IMR-90 (cell line): ENCODE data around the gene RIPOR2. TPM values are rescaled to one million over a fixed set of nuclear protein-coding genes. Genes with fewer than 3 reads are reported as not detected.

Experiments
- ATAC-seq: fragments of 200-7000 bp; cut with Tn5 transposase; 2 replicates; pipeline ENCODE4 v1.9.1; 2020; ENCODE audit warnings: low read depth, mild to moderate bottlenecking, moderate library complexity
- BruUV-seq: library from RNA; stranded (reverse); fragments of 400-500 nt; replicated peaks from 2 replicates; lab custom pipeline; 2021; lab: Mats Ljungman, UMichigan
- CTCF ChIA-PET: fragments of 300-600 bp; formaldehyde crosslinking; extraction: SDS; loops from one replicate; lab custom pipeline; 2021; ENCODE audit warnings: antibody characterized with exemption; lab: Yijun Ruan, JAX
- POLR2A ChIA-PET: fragments of 300-600 bp; sonication (Branson Sonifier 250); formaldehyde crosslinking; loops from one replicate; lab custom pipeline; 2022; ENCODE audit warnings: antibody characterized with exemption; ENCODE audit not compliant: unreplicated experiment; lab: Charles Lee
- DNase-seq: peaks from one replicate; pipeline ENCODE4 v3.0.0; 2013
- H2AFZ ChIP-seq: replicated peaks from 2 replicates; pipeline ENCODE3; 2013; ENCODE audit warnings: low read length, mild to moderate bottlenecking; ENCODE audit not compliant: poor library complexity
- H2AK5ac ChIP-seq: 2 replicates; pipeline ENCODE4 v1.6.1; 2013; ENCODE audit warnings: low read depth, low read length, inconsistent platforms
- H2AK9ac ChIP-seq: replicated peaks from 2 replicates; pipeline ENCODE3; 2013; ENCODE audit warnings: mild to moderate bottlenecking, low read depth, low read length, moderate library complexity; ENCODE audit not compliant: poor library complexity
- H2BK120ac ChIP-seq: 2 replicates; pipeline ENCODE4 v1.6.1; 2013; ENCODE audit warnings: low read depth, low read length, inconsistent platforms
- H2BK15ac ChIP-seq: 3 replicates; pipeline ENCODE4 v1.6.1; 2013; ENCODE audit warnings: low read depth, low read length, inconsistent platforms
- H2BK20ac ChIP-seq: 2 replicates; pipeline ENCODE4 v1.6.1; 2013; ENCODE audit warnings: low read depth, mild to moderate bottlenecking, inconsistent platforms, low read length, moderate library complexity
- H2BK5ac ChIP-seq: 2 replicates; pipeline ENCODE4 v1.6.1; 2013; ENCODE audit warnings: mild to moderate bottlenecking, low read depth, low read length, inconsistent platforms; ENCODE audit not compliant: poor library complexity, severe bottlenecking
- H3K14ac ChIP-seq: replicated peaks from 2 replicates; pipeline ENCODE4 v1.6.1; 2013; ENCODE audit warnings: low read depth, low read length, inconsistent platforms
- H3K18ac ChIP-seq: 2 replicates; pipeline ENCODE4 v1.6.1; 2013; ENCODE audit warnings: low read depth, low read length, control low read depth
- H3K23ac ChIP-seq: 2 replicates; pipeline ENCODE4 v1.6.1; 2013; ENCODE audit warnings: low read depth, low read length, inconsistent platforms
- H3K27ac ChIP-seq: 2 replicates; pipeline ENCODE4 v1.5.1; 2013; ENCODE audit warnings: mild to moderate bottlenecking, control low read depth, low read length; ENCODE audit not compliant: insufficient read depth
- H3K27me3 ChIP-seq: 2 replicates; pipeline ENCODE4 v1.6.1; 2013; ENCODE audit warnings: low read length; ENCODE audit not compliant: control insufficient read depth, insufficient read depth
- H3K36me3 ChIP-seq: 2 replicates; pipeline ENCODE4 v1.6.1; 2013; ENCODE audit warnings: low read length, mixed read lengths; ENCODE audit not compliant: control insufficient read depth, insufficient read depth
- H3K4ac ChIP-seq: 2 replicates; pipeline ENCODE4 v1.6.1; 2013; ENCODE audit warnings: low read depth, low read length, inconsistent platforms
- H3K4me1 ChIP-seq: 2 replicates; pipeline ENCODE4 v1.6.1; 2013; ENCODE audit warnings: low read length, mixed read lengths; ENCODE audit not compliant: control insufficient read depth, insufficient read depth
- H3K4me2 ChIP-seq: 2 replicates; pipeline ENCODE4 v1.6.1; 2013; ENCODE audit warnings: low read depth, mild to moderate bottlenecking, control low read depth, low read length, moderate library complexity
- H3K4me3 ChIP-seq: 2 replicates; pipeline ENCODE4 v1.5.1; 2013; ENCODE audit warnings: low read depth, mild to moderate bottlenecking, control low read depth, low read length, moderate library complexity; ENCODE audit not compliant: insufficient read depth
- H3K56ac ChIP-seq: 2 replicates; pipeline ENCODE4 v1.6.1; 2013; ENCODE audit warnings: low read length, inconsistent platforms; ENCODE audit not compliant: insufficient read depth; ENCODE audit errors: extremely low read depth
- H3K79me1 ChIP-seq, 2 experiments: 2 replicates each; pipeline ENCODE4 v1.6.1; 2013; ENCODE audit warnings: low read length in 2 of 2, inconsistent platforms in 1 of 2, low read depth in 1 of 2
- H3K9ac ChIP-seq: 2 replicates; pipeline ENCODE4 v1.6.1; 2013; ENCODE audit warnings: low read depth, low read length, control low read depth
- H3K9me1 ChIP-seq: 2 replicates; pipeline ENCODE4 v1.6.1; 2013; ENCODE audit warnings: low read length, inconsistent platforms; ENCODE audit not compliant: insufficient read depth
- H3K9me3 ChIP-seq: 2 replicates; pipeline ENCODE4 v1.6.1; 2013; ENCODE audit warnings: low read length; ENCODE audit not compliant: control insufficient read depth, insufficient read depth
- H4K20me1 ChIP-seq: 2 replicates; pipeline ENCODE4 v1.6.1; 2013; ENCODE audit warnings: low read length, inconsistent platforms; ENCODE audit not compliant: insufficient read depth
- H4K5ac ChIP-seq: 2 replicates; pipeline ENCODE4 v1.6.1; 2013; ENCODE audit warnings: mild to moderate bottlenecking, low read depth, low read length, control low read depth
- H4K8ac ChIP-seq, 2 experiments: 2 replicates each; pipeline ENCODE4 v1.6.1; 2013; ENCODE audit warnings: low read depth in 2 of 2, low read length in 2 of 2, control low read depth in 1 of 2, inconsistent platforms in 1 of 2
- H4K91ac ChIP-seq: 2 replicates; pipeline ENCODE4 v1.6.1; 2013; ENCODE audit warnings: low read depth, low read length, inconsistent platforms; ENCODE audit not compliant: insufficient read depth
- BHLHE40 ChIP-seq: fragments of 150-350 bp; IDR thresholded peaks from 2 replicates; pipeline ENCODE4 v1.6.1; 2016; ENCODE audit warnings: mild to moderate bottlenecking, low read depth, low read length
- CEBPB ChIP-seq: IDR thresholded peaks from 2 replicates; pipeline ENCODE4 v1.6.1; 2012; ENCODE audit warnings: low read depth, low read length, improper control_type of control experiment
- CHD1 ChIP-seq: IDR thresholded peaks from 2 replicates; pipeline ENCODE4 v1.6.1; 2012; ENCODE audit warnings: low read depth, low read length, improper control_type of control experiment
- CTCF ChIP-seq: conservative IDR thresholded peaks from 2 replicates; pipeline ENCODE4 v1.5.1; 2012; ENCODE audit warnings: mild to moderate bottlenecking, low read depth, low read length, improper control_type of control experiment
- ELK1 ChIP-seq: fragments of 150-350 bp; IDR thresholded peaks from 2 replicates; pipeline ENCODE4 v1.6.1; 2016; ENCODE audit warnings: low read depth, mild to moderate bottlenecking, low read length, moderate library complexity, borderline replicate concordance
- FOS ChIP-seq: fragments of 150-350 bp; IDR thresholded peaks from 2 replicates; pipeline ENCODE4 v1.6.1; 2016; ENCODE audit warnings: low read depth, low read length
- MAFK ChIP-seq: IDR thresholded peaks from 2 replicates; pipeline ENCODE4 v1.6.1; 2012; ENCODE audit warnings: low read depth, low read length, improper control_type of control experiment
- MAZ ChIP-seq: IDR thresholded peaks from 2 replicates; pipeline ENCODE4 v1.6.1; 2012; ENCODE audit warnings: low read depth, mild to moderate bottlenecking, low read length, improper control_type of control experiment, moderate library complexity, borderline replicate concordance
- MXI1 ChIP-seq: IDR thresholded peaks from 2 replicates; pipeline ENCODE4 v1.6.1; 2012; ENCODE audit warnings: low read depth, mild to moderate bottlenecking, low read length, moderate library complexity, borderline replicate concordance
- NFE2L2 ChIP-seq: fragments of 150-350 bp; IDR thresholded peaks from 2 replicates; pipeline ENCODE4 v1.6.1; 2016; ENCODE audit warnings: low read depth, mild to moderate bottlenecking, low read length
- POLR2A ChIP-seq: IDR thresholded peaks from 2 replicates; pipeline ENCODE4 v1.6.1; 2012; ENCODE audit warnings: mild to moderate bottlenecking, low read depth, low read length
- RAD21 ChIP-seq: IDR thresholded peaks from 2 replicates; pipeline ENCODE4 v1.6.1; 2012; ENCODE audit warnings: low read length, improper control_type of control experiment
- RCOR1 ChIP-seq: IDR thresholded peaks from 2 replicates; pipeline ENCODE4 v1.6.1; 2012; ENCODE audit warnings: mild to moderate bottlenecking, low read length, improper control_type of control experiment; ENCODE audit not compliant: insufficient replicate concordance
- RFX5 ChIP-seq: IDR thresholded peaks from 2 replicates; pipeline ENCODE4 v1.8.0; 2012; ENCODE audit warnings: low read depth, mild to moderate bottlenecking, low read length, moderate library complexity
- SMC3 ChIP-seq: fragments of 150-350 bp; IDR thresholded peaks from 2 replicates; pipeline ENCODE4 v1.6.1; 2016; ENCODE audit warnings: low read depth, mild to moderate bottlenecking, antibody characterized with exemption, low read length, moderate library complexity
- WGBS, 2 experiments: methylation state at CpG; one replicate each; pipeline versions ENCODE4 v1.1.5 to v1.1.7; 2013; ENCODE audit warnings: missing lambda C conversion rate in 2 of 2; ENCODE audit not compliant: insufficient read length in 1 of 2; ENCODE audit errors: extremely low coverage in 2 of 2; 5-methylcytosine and 5-hydroxymethylcytosine counted together
- dilution Hi-C: fragments of 300-500 bp; cut with HindIII; formaldehyde crosslinking; loops from one replicate; pipeline ENCODE4 v1.14.3; 2018; ENCODE audit warnings: low sequenced_read_pairs; ENCODE audit not compliant: unreplicated experiment
- in situ Hi-C: fragments of 300-500 bp; cut with MboI; formaldehyde crosslinking; loops from 3 replicates; pipeline ENCODE4 v1.14.3; 2019; ENCODE audit warnings: low sequenced_read_pairs, inconsistent platforms, mixed read lengths
- intact Hi-C: fragments of 100-400 bp; cut with micrococcal nuclease; formaldehyde crosslinking; loops from 2 replicates; pipeline ENCODE4 v1.10.0; 2022
- polyA plus RNA-seq, 3 experiments: library from polyadenylated mRNA; depleted of rRNA; stranded (reverse); fragments of >200 nt; gene quantifications; 2 replicates each; pipeline ENCODE4 v1.2.3, GENCODE V29; 2012; ENCODE audit warnings: low replicate concordance in 1 of 3
- total RNA-seq: library from RNA; depleted of rRNA; stranded (reverse); fragments of >200 nt; gene quantifications from 2 replicates; pipeline ENCODE4 v1.2.3, GENCODE V29; 2012
- TF ChIP-seq, protein P1 (sequence below): fragments of 150-350 bp; IDR thresholded peaks from 2 replicates; pipeline ENCODE4 v1.6.1; 2017; ENCODE audit warnings: mild to moderate bottlenecking, antibody characterized with exemption, low read length, low read depth

RIPOR2 gene
- total and polyA plus RNA-seq, 2 of the 4 experiments (the other 2 are of a cell fraction) = 1.1 to 1.2 TPM

GRCh38 chr6:24856246-24856599 lies 79.5 kb downstream of the RIPOR2 start:
- DNase-seq (no peak), ATAC-seq (no peak)
- Histone ChIP-seq H3K4me3 (no peak overlapping the region), H3K4ac (no peak overlapping the region), H4K5ac (no peak overlapping the region), H3K9me1 (peaks cover 4% of the 10 kb centered on the region; the same call in 1 of the 2 replicates), H2AK5ac (no peak overlapping the region), H3K9ac (no peak overlapping the region), H3K9me3 (no peaks in the 10 kb centered on the region), H2BK15ac (no peak overlapping the region), H3K36me3 (peaks cover 25% of the 10 kb centered on the region), H2BK20ac (no peak overlapping the region), H3K27ac (no peak overlapping the region), H3K23ac (no peak overlapping the region), H3K79me1 (no peaks in the 10 kb centered on the region), H2AFZ (no peak overlapping the region), H3K27me3 (no peaks in the 10 kb centered on the region), H4K91ac (no peak overlapping the region), H3K14ac (no peak overlapping the region), H4K8ac (no peak overlapping the region), H3K4me2 (no peak overlapping the region), H3K18ac (no peak overlapping the region), H2BK120ac (no peak overlapping the region), H3K56ac (no peak overlapping the region), H2AK9ac (no peak overlapping the region), H4K20me1 (no peaks in the 10 kb centered on the region), H2BK5ac (no peak overlapping the region), H3K4me1 (no peaks in the 10 kb centered on the region; the same call in 1 of the 2 replicates)
- intact Hi-C loops = loop anchor here (1.0 to 10.0 kb wide), 6 partner anchors 55 to 746 kb away; partner anchors contain the start of gene C6orf62
- WGBS, 2 experiments = 66% methylated on average over 4 of the region's 5 CpGs; no CpG with 5 or more reads in 1 of the 2 experiments
- in situ Hi-C loops = loop anchor here (5.0 kb wide), 1 partner anchor 206 kb away; no protein-coding TSS in a partner anchor
- no peak for TF ChIP-seq FOS
- no peak for TF ChIP-seq RFX5
- no peak for TF ChIP-seq MAFK
- TF ChIP-seq CHD1 = no peak
- TF ChIP-seq CEBPB = no peak
- no peak for TF ChIP-seq RCOR1
- TF ChIP-seq MAZ = no peak
- no peak for TF ChIP-seq ELK1
- no peak for TF ChIP-seq BHLHE40
- TF ChIP-seq, protein P1, sequence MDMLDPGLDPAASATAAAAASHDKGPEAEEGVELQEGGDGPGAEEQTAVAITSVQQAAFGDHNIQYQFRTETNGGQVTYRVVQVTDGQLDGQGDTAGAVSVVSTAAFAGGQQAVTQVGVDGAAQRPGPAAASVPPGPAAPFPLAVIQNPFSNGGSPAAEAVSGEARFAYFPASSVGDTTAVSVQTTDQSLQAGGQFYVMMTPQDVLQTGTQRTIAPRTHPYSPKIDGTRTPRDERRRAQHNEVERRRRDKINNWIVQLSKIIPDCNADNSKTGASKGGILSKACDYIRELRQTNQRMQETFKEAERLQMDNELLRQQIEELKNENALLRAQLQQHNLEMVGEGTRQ = no peak
- no peak for TF ChIP-seq SMC3
- TF ChIP-seq MXI1 = no peak
- TF ChIP-seq RAD21 = no peak
- TF ChIP-seq POLR2A = no peak
- no peak for TF ChIP-seq CTCF
- TF ChIP-seq NFE2L2 = no peak
- dilution Hi-C loops = no loop called here
- BruUV-seq = no TSS peak
- ChIA-PET POLR2A (no interaction called here), CTCF (interaction anchor here (0.6 to 1.8 kb wide), 16 partner anchors 10 to 215 kb away, joined by 3 to 24 read pairs (median 4); partner anchors contain the start of gene RIPOR2)
